GM19397 (cell line): ENCODE results near the gene TRIM26.

Experiments used
- ATAC-seq: cut with Tn5 transposase; IDR thresholded peaks from one replicate; pipeline ENCODE4 v1.9.1; 2021; ENCODE audit warnings: mild to moderate bottlenecking, moderate library complexity; ENCODE audit not compliant: unreplicated experiment

TRIM26 gene

DNA sequence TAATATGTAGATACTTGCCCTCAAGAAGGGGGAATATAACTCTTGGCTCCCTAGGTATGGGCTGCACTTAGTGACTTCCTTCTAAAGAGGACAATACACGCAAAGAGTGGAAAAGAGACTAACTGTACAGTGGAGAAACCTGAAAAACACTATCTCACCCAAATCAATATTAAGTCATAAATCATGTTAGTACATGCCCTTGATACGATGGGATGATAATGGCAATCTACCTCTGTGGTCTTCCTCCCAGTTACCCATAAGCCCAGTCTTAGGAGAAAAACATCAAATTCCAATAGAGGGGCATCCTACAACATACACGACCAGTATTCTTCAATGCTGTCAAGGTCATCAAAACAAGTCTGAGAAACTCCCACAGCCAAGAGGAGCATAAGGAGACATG lies 1.3 kb downstream of the TRIM26 start:
- no peak for ATAC-seq

GRCh38 chr6:30211306-30211705 lies 1.9 kb downstream of the TRIM26 start:
- ATAC-seq = no peak

DNA sequence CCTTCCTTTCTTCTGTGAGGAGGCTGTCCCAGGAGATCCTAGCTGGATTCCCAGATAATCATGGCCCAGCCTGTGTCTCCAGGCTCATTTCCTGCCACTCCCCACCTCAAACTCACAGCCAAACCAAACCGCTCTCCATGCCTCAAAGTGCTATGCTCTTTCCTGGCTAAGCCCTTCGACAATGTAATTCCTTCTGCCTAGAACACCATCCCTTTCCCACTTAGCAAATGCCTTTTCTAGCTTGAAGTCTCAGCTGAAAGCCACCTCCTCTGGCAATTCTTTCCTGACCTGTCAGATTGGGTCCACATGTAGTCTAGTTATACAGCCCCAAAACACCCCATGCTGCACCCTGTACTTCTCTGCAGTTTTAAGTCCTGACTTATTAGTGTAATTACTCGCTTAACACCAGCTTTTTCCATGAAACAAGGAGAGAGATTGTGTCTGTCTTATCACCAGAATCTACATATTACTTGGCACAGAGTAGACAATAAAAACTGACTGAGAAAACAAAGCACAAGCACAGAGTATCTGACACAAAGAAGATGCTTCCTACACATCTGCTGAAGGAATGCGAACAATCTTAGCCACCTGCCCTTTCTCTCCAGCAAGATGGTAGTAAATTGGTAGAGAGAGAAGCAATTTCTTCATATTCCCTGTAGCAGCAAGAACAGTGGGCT lies 5.4 kb downstream of the TRIM26 start:
- no peak for ATAC-seq

- no peak for ATAC-seq
Measured at GRCh38 chr6:30206799-30207618, 6.2 kb downstream of the TRIM26 start.

DNA sequence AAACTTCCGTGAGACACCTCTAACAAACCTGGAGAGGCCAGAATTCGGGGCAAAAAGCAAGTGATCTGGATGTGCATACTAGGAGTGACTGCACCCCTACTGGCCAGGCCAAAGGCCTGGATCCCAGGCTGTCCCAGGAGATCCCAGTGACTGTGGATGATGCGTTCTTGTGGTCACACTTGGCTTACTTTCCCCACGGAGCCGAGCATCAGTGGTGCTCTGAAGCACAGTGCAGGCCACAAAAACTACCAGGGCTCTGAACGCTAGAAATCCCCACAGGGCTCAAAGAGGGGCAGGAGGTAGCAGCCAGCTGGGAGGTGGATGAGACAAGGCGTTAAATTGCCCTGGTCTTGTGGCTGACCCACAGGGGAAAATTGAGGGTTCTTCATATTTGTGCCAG lies 7.1 kb downstream of the TRIM26 start:
- ATAC-seq = no peak

DNA sequence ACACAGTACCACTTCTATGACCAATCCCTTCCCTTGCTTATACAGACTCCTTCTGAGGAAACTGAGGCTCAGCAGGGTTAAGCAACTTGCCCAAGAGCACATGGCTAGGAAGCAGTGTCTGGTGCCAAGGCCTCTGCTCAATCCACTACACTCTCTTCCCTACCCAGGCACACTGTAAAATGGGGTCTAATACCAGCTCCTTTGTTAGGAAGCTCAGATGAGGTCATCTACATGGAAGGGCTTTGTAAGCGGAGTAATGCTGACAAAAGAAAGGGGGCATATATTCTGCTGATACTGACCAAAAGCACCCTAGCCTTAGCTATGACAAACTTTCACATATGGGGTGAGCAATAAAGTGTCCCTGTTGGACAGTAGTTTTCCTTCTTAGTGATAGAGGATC lies 9.1 kb downstream of the TRIM26 start:
- ATAC-seq = no peak

GRCh38 chr6:30202366-30202765 lies 10.8 kb downstream of the TRIM26 start:
- no peak for ATAC-seq

DNA sequence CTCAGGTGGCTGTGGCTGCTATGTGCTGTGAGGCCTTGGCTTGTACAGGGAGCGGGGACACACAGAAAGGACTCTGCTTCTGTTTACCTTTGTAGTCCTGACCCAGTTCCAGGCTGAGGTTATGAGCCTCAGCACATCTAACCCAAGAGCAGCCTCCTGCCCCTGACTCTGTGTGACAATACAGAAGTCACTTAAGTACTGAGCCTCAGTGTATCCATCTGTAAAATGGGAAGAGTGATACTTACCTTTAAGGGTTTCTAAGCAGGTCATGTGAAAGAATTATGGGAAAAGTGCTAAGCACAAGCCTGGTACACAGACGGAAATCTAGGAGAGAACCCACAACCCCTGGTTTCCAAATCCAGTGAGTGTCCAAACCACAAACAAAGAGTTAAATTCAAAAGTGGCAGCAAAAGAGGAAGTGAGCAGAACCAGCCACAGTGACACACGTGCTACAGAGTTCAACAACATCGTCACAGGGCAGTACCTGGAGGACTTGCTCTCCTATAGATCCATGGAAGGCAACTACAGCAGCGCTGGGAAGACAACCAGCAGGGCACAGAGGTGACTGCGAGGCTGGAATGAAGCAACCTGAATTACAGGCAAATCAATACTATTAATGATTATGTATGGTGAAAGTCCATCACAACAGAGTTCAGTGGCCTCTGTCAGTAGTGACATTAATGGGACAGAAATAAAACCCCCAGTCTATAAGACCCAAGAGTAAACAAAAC lies 12.5 kb downstream of the TRIM26 start:
- no peak for ATAC-seq

DNA sequence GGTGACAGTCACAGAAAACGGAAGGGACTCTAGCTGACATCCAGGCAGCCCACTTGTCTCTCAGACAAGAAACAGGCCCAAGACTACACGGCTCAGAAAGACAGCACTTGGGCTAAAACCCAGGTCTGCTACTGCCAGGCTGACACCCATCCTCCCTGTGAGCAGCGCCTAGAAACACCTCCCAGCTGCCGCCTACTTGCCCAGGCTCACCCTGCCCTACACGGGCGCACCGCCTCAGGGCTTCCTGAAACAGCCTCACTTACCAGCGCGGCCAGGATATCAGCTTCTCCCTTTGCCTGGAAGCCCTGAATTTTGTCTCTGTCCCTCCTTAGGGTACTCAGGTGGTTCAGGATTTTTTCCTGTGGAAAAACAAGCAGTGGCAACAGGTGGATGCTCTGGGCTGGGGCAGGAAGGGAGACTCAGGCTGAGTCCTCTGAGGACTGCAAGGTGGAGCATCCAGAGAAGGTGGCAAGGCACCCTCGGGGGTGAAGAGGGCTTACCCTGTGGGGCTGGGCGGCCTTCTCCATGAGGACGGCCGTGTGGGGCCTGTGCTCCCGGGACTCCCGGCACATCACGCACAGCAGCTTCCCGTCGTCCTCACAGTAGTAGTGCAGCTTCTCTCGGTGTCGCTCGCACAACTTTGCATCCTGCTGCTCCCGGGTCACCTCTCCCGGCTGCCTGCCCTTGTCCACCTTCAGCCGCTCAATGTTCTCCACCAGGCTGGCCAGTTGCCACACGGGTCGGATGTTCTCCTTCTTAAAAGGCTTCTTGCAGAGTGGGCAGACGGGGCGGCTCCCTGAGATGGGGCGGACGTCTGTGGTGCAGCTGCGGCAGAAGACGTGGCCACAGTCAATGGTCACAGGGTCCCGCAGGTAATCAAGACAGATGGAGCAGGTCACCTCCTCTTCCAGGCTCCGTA lies 14.8 kb downstream of the TRIM26 start:
- no peak for ATAC-seq

DNA sequence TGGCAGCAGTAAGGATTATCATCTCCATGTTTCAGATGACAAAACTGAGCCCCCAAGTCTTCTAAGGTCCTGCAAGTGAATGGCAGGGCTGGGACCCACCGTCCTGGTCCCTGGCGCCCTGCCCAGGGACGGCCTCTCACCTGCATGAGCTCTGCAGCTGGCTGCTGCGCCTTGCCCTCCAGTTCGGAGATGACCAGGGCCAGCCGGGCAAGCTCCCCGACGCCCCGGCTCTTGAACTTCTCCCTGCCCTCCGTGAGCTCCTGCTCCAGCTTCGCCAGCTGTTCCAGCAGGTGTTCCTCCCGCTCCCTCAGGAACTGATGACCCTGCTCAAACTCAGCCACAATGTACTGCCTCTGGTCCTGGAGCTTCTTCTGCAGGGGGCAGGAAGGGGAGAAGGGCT lies 16.8 kb downstream of the TRIM26 start:
- ATAC-seq = no peak

GRCh38 chr6:30195951-30196350 lies 17.3 kb downstream of the TRIM26 start:
- ATAC-seq = no peak

DNA sequence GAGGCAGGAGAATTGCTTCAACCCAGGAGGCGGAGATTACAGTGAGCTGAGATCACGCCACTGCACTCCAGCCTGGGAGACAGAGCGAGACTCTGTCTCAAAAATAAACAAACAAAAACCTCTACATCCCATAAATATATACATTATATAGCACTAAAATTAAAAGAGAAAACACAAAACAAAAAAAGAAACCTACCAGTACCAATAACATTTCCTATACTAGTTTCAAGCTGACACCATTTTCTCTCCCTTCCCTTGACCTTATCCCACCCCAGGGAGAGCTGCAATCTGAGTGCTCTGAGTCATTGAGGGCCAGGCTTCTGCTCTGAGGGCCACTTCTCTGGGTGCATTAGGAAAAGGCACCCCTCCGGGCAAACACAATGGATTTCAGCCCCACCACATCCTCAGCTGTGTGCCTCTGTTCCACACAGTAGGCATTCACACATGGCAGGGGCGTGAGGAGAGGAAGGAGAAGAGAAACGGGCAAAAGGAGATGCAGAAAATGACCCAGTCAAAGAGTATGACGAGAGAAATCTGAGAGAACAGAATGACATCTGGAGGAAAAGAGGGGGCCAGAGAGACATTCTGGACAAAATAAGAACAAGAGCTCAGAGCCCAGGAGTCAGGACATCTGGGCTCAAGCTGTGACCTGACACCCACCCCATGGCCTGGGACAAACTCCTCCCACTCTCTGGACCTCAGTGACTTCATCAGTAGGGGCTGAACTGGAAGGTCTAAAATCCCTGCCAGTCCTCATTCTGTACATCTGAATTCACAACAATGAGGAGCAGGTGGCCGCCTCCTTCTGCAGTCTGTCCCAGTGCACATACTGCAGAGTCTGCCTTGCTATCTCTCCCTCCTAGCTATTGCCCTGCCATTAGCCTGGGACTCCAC lies 18.2 kb downstream of the TRIM26 start:
- ATAC-seq = no peak

DNA sequence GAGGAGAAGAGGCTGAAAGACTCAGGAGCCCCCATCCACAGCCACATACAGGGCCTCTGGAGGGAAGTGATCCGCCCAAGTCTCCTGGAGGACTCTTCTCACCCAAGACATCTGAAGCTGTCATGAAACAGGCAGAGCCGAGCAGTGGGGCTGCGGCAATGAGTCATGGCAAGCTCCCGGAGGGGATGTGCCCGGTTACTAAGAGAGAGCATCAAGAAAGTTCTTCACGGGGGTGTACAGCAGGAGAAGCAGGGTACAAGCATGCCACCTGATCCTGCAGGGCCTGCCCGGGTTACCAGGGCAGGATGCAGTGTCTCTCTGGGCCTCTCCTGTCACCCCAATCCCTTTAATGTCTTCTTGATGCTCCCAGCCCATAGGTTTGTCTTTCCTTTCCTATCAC lies 21.1 kb downstream of the TRIM26 start:
- no peak for ATAC-seq

GRCh38 chr6:30188541-30188940 lies 24.7 kb downstream of the TRIM26 start:
- ATAC-seq = no peak

GRCh38 chr6:30185846-30186484 lies 27.2 kb downstream of the TRIM26 start:
- ATAC-seq = no peak

DNA sequence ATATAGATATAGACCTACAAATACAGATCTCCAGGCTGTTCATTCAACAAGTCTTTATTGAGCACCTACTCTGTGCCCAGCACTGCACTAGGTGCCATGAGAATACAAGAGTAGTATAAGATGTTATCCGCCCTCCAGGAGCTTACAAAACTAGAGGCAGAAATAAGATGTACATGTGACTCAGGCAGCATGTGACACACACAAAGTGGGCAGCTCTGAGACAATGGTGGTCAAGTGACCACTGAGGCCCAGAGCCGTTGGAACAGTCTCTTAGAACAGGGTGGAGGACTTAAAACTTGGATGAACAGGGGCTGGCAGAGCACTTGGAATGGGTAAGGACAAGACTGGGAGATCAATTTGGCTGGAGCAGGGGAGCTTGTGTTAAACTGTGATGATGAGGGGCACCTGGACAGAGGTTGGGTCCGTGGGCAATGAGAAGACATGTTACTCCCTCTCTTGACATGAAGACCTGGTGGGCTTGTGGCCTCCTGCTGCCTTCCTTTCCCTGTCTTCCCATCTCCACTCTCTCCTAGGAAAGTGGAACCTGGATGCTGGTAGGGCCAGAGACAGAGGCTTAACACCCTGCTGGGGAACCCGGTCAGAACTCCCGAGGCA lies 28.7 kb downstream of the TRIM26 start:
- ATAC-seq = no peak

GRCh38 chr6:30180145-30180544 lies 33.1 kb downstream of the TRIM26 start:
- ATAC-seq = no peak

- no peak for ATAC-seq
Measured at GRCh38 chr6:30178837-30179236, 34.4 kb downstream of the TRIM26 start.

DNA sequence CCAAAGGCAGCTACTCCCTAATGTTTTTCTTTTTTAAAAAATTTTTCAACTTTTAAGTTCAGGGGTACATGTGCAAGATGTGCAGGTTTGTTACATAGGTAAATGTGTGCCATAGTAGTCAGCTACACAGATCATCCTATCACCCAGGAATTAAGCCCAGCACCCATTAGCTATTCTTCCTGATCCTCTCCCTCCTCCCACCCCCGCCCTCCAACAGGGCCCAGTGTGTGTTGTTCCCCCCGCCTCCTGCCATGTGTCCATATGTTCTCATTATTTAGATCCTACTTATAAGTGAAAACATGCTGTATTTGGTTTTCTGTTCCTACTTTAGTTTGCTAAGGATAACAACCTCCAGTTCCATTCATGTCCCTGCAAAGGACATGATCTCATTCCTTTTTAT lies 37.4 kb downstream of the TRIM26 start:
- ATAC-seq = no peak
